CD8-positive, alpha-beta memory T cell (primary cell): ENCODE results near the gene EXOC2. TPM values are rescaled to one million over a fixed set of nuclear protein-coding genes. Genes with fewer than 3 reads are reported as not detected.
A peak's percentile ranks its signal among the peaks of the same experiment; 100 is the strongest.

ENCODE experiments used
- CTCF ChIA-PET: fragments of 350-600 bp; sonication (Branson Sonifier 250); formaldehyde crosslinking; loops from one replicate; lab custom pipeline; 2021; ENCODE audit warnings: antibody characterized with exemption; lab: Charles Lee
- POLR2A ChIA-PET: fragments of 350-600 bp; sonication (Branson Sonifier 250); formaldehyde crosslinking; loops from one replicate; lab custom pipeline; 2021; ENCODE audit warnings: antibody characterized with exemption; lab: Charles Lee
- DNase-seq, 5 donors: peaks; one replicate each; pipeline versions ENCODE4 v3.0.0 to v3.0.0-alpha.2; 2020 to 2022; ENCODE audit warnings: mixed read lengths in 1 of 5
- H3K27ac ChIP-seq: one replicate; pipeline ENCODE4 v1.7.0; 2013; ENCODE audit warnings: low read depth, mild to moderate bottlenecking, low read length, moderate library complexity
- H3K27me3 ChIP-seq: 2 replicates; pipeline ENCODE4 v1.7.0; 2013; ENCODE audit warnings: low read length, mild to moderate bottlenecking; ENCODE audit not compliant: insufficient read depth, poor library complexity, severe bottlenecking
- H3K36me3 ChIP-seq: 2 replicates; pipeline ENCODE4 v1.7.0; 2013; ENCODE audit warnings: mild to moderate bottlenecking, low read length, moderate library complexity; ENCODE audit not compliant: insufficient read depth
- H3K4me1 ChIP-seq: 2 replicates; pipeline ENCODE4 v1.7.0; 2013; ENCODE audit warnings: mild to moderate bottlenecking, low read length, moderate library complexity; ENCODE audit not compliant: insufficient read depth
- H3K4me3 ChIP-seq: 2 replicates; pipeline ENCODE4 v1.7.0; 2013; ENCODE audit warnings: mild to moderate bottlenecking, low read length
- H3K9me3 ChIP-seq: 2 replicates; pipeline ENCODE4 v1.7.0; 2013; ENCODE audit warnings: mild to moderate bottlenecking, low read length
- H3K27ac Mint-ChIP-seq, 8 donors: one replicate each; pipeline ENCODE4 v1.8.0; 2020 to 2021; ENCODE audit warnings: mixed read lengths in 8 of 8, mild to moderate bottlenecking in 6 of 8, inconsistent platforms in 3 of 8, moderate library complexity in 3 of 8
- H3K27me3 Mint-ChIP-seq, 2 donors: one replicate each; pipeline ENCODE4 v1.8.0; 2020 to 2021; ENCODE audit warnings: mixed read lengths in 2 of 2, mild to moderate bottlenecking in 1 of 2, moderate library complexity in 1 of 2
- H3K36me3 Mint-ChIP-seq, 3 donors: one replicate each; pipeline ENCODE4 v1.8.0; 2020 to 2021; ENCODE audit warnings: mixed read lengths in 3 of 3, inconsistent platforms in 1 of 3, mild to moderate bottlenecking in 1 of 3
- H3K4me1 Mint-ChIP-seq, 3 donors: one replicate each; pipeline ENCODE4 v1.8.0; 2020 to 2021; ENCODE audit warnings: mixed read lengths in 3 of 3, inconsistent platforms in 1 of 3, mild to moderate bottlenecking in 1 of 3
- H3K4me3 Mint-ChIP-seq, 7 donors: one replicate each; pipeline ENCODE4 v1.8.0; 2020 to 2021; ENCODE audit warnings: mixed read lengths in 7 of 7, mild to moderate bottlenecking in 6 of 7, moderate library complexity in 4 of 7, inconsistent platforms in 2 of 7
- H3K9me3 Mint-ChIP-seq, 5 donors: one replicate each; pipeline ENCODE4 v1.8.0; 2020 to 2022; ENCODE audit warnings: mixed read lengths in 5 of 5, mild to moderate bottlenecking in 3 of 5, moderate library complexity in 2 of 5, inconsistent platforms in 1 of 5
- polyA plus RNA-seq: library from polyadenylated mRNA; unstranded; fragments of 300-500 nt; fragmentation: Illumina TruSeq; gene quantifications from one replicate; pipeline ENCODE4 v1.2.3, GENCODE V29; 2021
- total RNA-seq, 2 experiments: library from RNA; stranded (reverse); gene quantifications; one replicate each; pipeline ENCODE4 v1.2.3, GENCODE V29; 2021

EXOC2 gene
- total and polyA plus RNA-seq, 3 experiments from 2014 or later = 41.5 to 44.6 (median 43.1) TPM

- Histone ChIP-seq H3K27ac (no peak overlapping the region), H3K27me3 (no peaks in the 10 kb centered on the region), H3K36me3 (no peaks in the 10 kb centered on the region), H3K4me3 (no peak overlapping the region), H3K9me3 (no peaks in the 10 kb centered on the region), H3K4me1 (no peaks in the 10 kb centered on the region)
- H3K9me3 Mint-ChIP-seq = no peaks in the 10 kb centered on the region
- DNase-seq = no peak
- no peaks in the 10 kb centered on the region for H3K27me3 Mint-ChIP-seq
- H3K4me1 Mint-ChIP-seq = peaks cover 8 to 9% (median 9%) of the 10 kb centered on the region in 3 donors
- ChIA-PET CTCF (interaction anchor here (2.1 kb wide), 1 partner anchor 11 kb away, joined by 7 read pairs; no protein-coding TSS in a partner anchor), POLR2A (no interaction called here)
- H3K36me3 Mint-ChIP-seq = peaks cover 0 to 16% (median 3%) of the 10 kb centered on the region in 3 donors
- no peak overlapping the region for H3K4me3 Mint-ChIP-seq
- H3K27ac Mint-ChIP-seq = no peak overlapping the region
These were observed 110.6 kb downstream of the EXOC2 start for GRCh38 chr6:582370-582769.

- Histone ChIP-seq H3K27ac (no peak overlapping the region), H3K27me3 (no peaks in the 10 kb centered on the region), H3K36me3 (no peaks in the 10 kb centered on the region), H3K9me3 (no peaks in the 10 kb centered on the region), H3K4me1 (no peaks in the 10 kb centered on the region), H3K4me3 (no peak overlapping the region)
- no peaks in the 10 kb centered on the region for H3K9me3 Mint-ChIP-seq
- CTCF ChIA-PET = interaction anchor here (0.7 kb wide), 1 partner anchor 818 kb away, joined by 3 read pairs; no protein-coding TSS in a partner anchor
- POLR2A ChIA-PET = no interaction called here
- peaks cover 8 to 9% (median 9%) of the 10 kb centered on the region in 3 donors for H3K4me1 Mint-ChIP-seq
- DNase-seq = no peak
- H3K27me3 Mint-ChIP-seq = no peaks in the 10 kb centered on the region
- no peak overlapping the region for H3K27ac Mint-ChIP-seq
- H3K36me3 Mint-ChIP-seq = peaks cover 6 to 37% (median 9%) of the 10 kb centered on the region in 3 donors
- H3K4me3 Mint-ChIP-seq = no peak overlapping the region
These were observed 113.6 kb downstream of the EXOC2 start for GRCh38 chr6:579339-579738.

- H3K27me3 Mint-ChIP-seq = no peaks in the 10 kb centered on the region
- H3K4me1 Mint-ChIP-seq = peaks cover 0 to 1% (median 0%) of the 10 kb centered on the region in 3 donors
- ChIA-PET CTCF (no interaction called here), POLR2A (no interaction called here)
- no peaks in the 10 kb centered on the region for H3K4me1 ChIP-seq
- DNase-seq = no peak
- H3K36me3 Mint-ChIP-seq = peaks cover 6 to 81% (median 39%) of the 10 kb centered on the region in 3 donors
- peak overlapping the region in 1 of 8 donors; percentile 36 for H3K27ac Mint-ChIP-seq
- H3K27me3 ChIP-seq = no peaks in the 10 kb centered on the region
- H3K4me3 ChIP-seq = no peak overlapping the region
- peaks cover 9% of the 10 kb centered on the region for H3K36me3 ChIP-seq
- no peak overlapping the region for H3K27ac ChIP-seq
- no peak overlapping the region for H3K4me3 Mint-ChIP-seq
- H3K9me3 Mint-ChIP-seq = no peaks in the 10 kb centered on the region
- H3K9me3 ChIP-seq = no peaks in the 10 kb centered on the region
These were observed 120.2 kb downstream of the EXOC2 start for GRCh38 chr6:572596-573265.

- peaks cover 0 to 1% (median 0%) of the 10 kb centered on the region in 3 donors for H3K4me1 Mint-ChIP-seq
- no peak overlapping the region for H3K27ac Mint-ChIP-seq
- no peak overlapping the region for H3K4me3 Mint-ChIP-seq
- no peaks in the 10 kb centered on the region for H3K4me1 ChIP-seq
- H3K36me3 ChIP-seq = peaks cover 9% of the 10 kb centered on the region
- no peaks in the 10 kb centered on the region for H3K9me3 ChIP-seq
- H3K9me3 Mint-ChIP-seq = no peaks in the 10 kb centered on the region
- peaks cover 6 to 81% (median 40%) of the 10 kb centered on the region in 3 donors for H3K36me3 Mint-ChIP-seq
- POLR2A ChIA-PET = interaction anchor here (0.6 kb wide), 1 partner anchor 378 kb away, joined by 3 read pairs; no protein-coding TSS in a partner anchor
- DNase-seq = no peak
- no peak overlapping the region for H3K4me3 ChIP-seq
- CTCF ChIA-PET = interaction anchor here (1.3 kb wide), 1 partner anchor 13 kb away, joined by 3 read pairs; no protein-coding TSS in a partner anchor
- H3K27ac ChIP-seq = no peak overlapping the region
- no peaks in the 10 kb centered on the region for H3K27me3 ChIP-seq
- H3K27me3 Mint-ChIP-seq = no peaks in the 10 kb centered on the region
These were observed 121.0 kb downstream of the EXOC2 start for GRCh38 chr6:571892-572291.

- Histone ChIP-seq H3K27me3 (no peaks in the 10 kb centered on the region), H3K4me3 (no peak overlapping the region), H3K4me1 (no peaks in the 10 kb centered on the region), H3K9me3 (no peaks in the 10 kb centered on the region), H3K27ac (no peak overlapping the region), H3K36me3 (peaks cover 9% of the 10 kb centered on the region)
- DNase-seq = no peak
- H3K36me3 Mint-ChIP-seq = peaks cover 5 to 80% (median 44%) of the 10 kb centered on the region in 3 donors
- ChIA-PET POLR2A (interaction anchor here (0.5 kb wide), 1 partner anchor 17 kb away, joined by 4 read pairs; no protein-coding TSS in a partner anchor), CTCF (no interaction called here)
- H3K4me1 Mint-ChIP-seq = peaks cover 0 to 1% (median 0%) of the 10 kb centered on the region in 3 donors
- H3K4me3 Mint-ChIP-seq = no peak overlapping the region
- H3K9me3 Mint-ChIP-seq = no peaks in the 10 kb centered on the region
- H3K27ac Mint-ChIP-seq = no peak overlapping the region
- no peaks in the 10 kb centered on the region for H3K27me3 Mint-ChIP-seq
These were observed 122.1 kb downstream of the EXOC2 start for GRCh38 chr6:570825-571224.

GRCh38 chr6:568954-569523, 123.9 kb downstream of the EXOC2 start:
- Histone ChIP-seq H3K36me3 (peaks cover 14% of the 10 kb centered on the region), H3K27me3 (no peaks in the 10 kb centered on the region), H3K4me3 (no peak overlapping the region), H3K9me3 (no peaks in the 10 kb centered on the region), H3K27ac (no peak overlapping the region), H3K4me1 (no peaks in the 10 kb centered on the region)
- ChIA-PET CTCF (interaction anchor here (1.1 kb wide), 1 partner anchor 177 kb away, joined by 3 read pairs; no protein-coding TSS in a partner anchor), POLR2A (no interaction called here)
- Mint-ChIP-seq H3K9me3 (no peaks in the 10 kb centered on the region), H3K4me3 (no peak overlapping the region), H3K27ac (no peak overlapping the region), H3K27me3 (no peaks in the 10 kb centered on the region), H3K36me3 (peaks cover 2 to 73% (median 37%) of the 10 kb centered on the region in 3 donors), H3K4me1 (peaks cover 0 to 1% (median 0%) of the 10 kb centered on the region in 3 donors)
- no peak for DNase-seq

- Mint-ChIP-seq H3K9me3 (no peaks in the 10 kb centered on the region), H3K4me1 (peaks cover 0 to 1% (median 0%) of the 10 kb centered on the region in 3 donors), H3K27me3 (no peaks in the 10 kb centered on the region), H3K4me3 (no peak overlapping the region), H3K36me3 (peaks cover 5 to 72% (median 36%) of the 10 kb centered on the region in 3 donors), H3K27ac (peak overlapping the region in 2 of 8 donors; percentile 34 to 46)
- Histone ChIP-seq H3K9me3 (no peaks in the 10 kb centered on the region), H3K36me3 (peaks cover 15% of the 10 kb centered on the region), H3K4me1 (no peaks in the 10 kb centered on the region), H3K27ac (no peak overlapping the region), H3K4me3 (no peak overlapping the region), H3K27me3 (no peaks in the 10 kb centered on the region)
- ChIA-PET POLR2A (no interaction called here), CTCF (no interaction called here)
- DNase-seq = no peak
These were observed 124.9 kb downstream of the EXOC2 start for GRCh38 chr6:568085-568484.

GRCh38 chr6:563863-564262, 129.1 kb downstream of the EXOC2 start:
- POLR2A ChIA-PET = no interaction called here
- peaks cover 5% of the 10 kb centered on the region for H3K36me3 ChIP-seq
- H3K27ac Mint-ChIP-seq = peak overlapping the region in 1 of 8 donors; percentile 38

More at GRCh38 chr6:563863-564262, 129.1 kb downstream of the EXOC2 start:
- Mint-ChIP-seq H3K4me3 (no peak overlapping the region), H3K36me3 (peaks cover 12 to 69% (median 21%) of the 10 kb centered on the region in 3 donors), H3K4me1 (peaks cover 7 to 17% (median 14%) of the 10 kb centered on the region in 3 donors), H3K27me3 (no peaks in the 10 kb centered on the region), H3K9me3 (no peaks in the 10 kb centered on the region)
- Histone ChIP-seq H3K4me3 (no peak overlapping the region), H3K4me1 (peaks cover 5% of the 10 kb centered on the region), H3K27me3 (no peaks in the 10 kb centered on the region), H3K27ac (no peak overlapping the region), H3K9me3 (no peaks in the 10 kb centered on the region)
- no peak for DNase-seq
- CTCF ChIA-PET = interaction anchor here (1.2 kb wide), 1 partner anchor 12 kb away, joined by 4 read pairs; no protein-coding TSS in a partner anchor
